HG02970 (cell line): Measurements from ENCODE around the gene ADCY5.

Source experiments
- ATAC-seq: cut with Tn5 transposase; IDR thresholded peaks from one replicate; pipeline ENCODE4 v1.9.1; 2021; ENCODE audit warnings: mild to moderate bottlenecking, moderate library complexity, moderate number of reproducible peaks; ENCODE audit not compliant: unreplicated experiment, low FRiP score

ADCY5 gene

DNA sequence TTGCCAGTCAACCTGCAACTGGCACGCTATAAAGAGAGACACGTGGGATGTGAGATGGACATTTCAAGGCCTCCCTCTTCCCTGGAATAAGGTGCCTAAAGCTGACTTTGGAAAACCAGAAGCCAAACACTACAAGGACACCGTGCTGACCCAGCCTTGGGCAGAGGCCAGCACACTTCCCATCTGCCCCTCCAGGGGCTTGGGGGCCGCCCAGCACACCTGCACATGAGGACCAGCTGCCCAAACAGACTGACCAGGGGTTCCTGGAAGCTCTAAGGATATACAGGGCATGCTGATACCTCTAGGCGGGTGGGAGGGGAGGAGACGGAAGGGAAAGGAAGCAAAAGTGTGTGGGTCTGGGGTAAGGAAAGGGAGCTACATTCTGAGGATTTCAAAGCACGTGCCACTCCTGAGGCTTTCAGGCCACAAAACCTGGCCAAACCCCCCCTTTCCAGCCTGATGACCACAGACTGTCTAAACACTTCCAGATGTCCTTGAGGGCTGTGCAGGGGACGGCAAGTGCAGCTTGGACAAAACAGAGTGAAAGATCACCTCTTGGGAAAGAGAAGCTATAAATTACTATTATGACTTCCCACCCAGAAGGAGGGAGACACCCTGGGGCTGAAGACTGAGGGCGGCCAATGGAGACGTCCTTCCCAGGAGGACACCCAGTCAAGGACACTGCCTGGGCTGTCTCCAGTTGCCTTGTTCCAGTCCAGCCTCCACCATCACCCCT, 57.9 kb downstream of the ADCY5 start:
- ATAC-seq = no peak

DNA sequence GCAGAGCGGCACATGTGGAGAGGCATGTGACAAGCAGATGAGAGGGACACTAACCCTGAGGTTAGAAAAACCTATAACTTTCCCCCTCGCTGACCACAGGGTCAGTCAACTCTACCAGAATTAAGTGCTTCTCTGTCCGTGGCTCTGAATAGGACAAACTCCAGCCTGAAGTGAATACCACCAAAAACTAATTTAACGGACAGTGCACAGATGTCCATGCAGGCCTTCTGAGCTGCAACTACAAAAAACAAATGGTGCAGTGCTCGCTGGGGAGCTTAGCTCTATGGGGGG, 59.3 kb downstream of the ADCY5 start:
- ATAC-seq = no peak

DNA sequence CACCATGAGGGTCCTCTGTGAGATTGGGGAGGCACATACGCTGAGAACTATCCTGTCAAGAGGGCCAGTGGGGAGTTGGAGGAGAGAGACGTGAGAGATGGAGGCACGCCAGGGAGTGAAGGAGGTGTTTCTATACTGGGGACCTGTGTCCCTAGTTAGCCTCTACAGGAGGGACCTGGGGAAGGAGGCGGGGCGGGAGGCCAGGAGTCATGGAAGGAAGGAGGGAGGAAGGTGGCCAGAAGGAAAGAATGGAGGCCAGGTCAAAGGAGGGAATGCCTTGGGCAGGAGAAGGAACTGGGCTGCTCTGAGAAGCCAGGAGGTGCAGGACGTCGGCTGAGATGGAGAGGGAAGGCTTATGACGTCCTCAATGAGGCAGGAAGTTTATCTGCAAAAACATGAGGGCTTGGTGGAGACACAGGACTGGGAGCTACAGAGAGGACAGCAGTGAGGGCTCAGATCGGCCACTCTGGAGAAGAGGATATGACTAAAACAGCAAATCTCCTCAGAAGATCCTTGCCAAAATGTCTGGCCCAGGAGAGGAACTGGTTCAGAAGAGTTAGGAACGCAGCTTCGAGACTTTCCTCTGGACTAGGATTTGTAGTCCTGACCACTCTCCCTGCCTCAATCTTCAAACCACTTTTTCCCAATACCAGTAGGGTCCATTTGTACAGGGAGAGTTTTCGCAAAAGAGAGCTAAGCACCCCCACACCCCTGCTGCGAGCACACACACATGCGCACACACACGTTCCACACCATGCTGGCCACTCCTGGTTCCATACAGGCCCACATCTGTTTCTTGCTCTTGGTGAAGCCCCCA, 59.9 kb downstream of the ADCY5 start:
- no peak for ATAC-seq

DNA sequence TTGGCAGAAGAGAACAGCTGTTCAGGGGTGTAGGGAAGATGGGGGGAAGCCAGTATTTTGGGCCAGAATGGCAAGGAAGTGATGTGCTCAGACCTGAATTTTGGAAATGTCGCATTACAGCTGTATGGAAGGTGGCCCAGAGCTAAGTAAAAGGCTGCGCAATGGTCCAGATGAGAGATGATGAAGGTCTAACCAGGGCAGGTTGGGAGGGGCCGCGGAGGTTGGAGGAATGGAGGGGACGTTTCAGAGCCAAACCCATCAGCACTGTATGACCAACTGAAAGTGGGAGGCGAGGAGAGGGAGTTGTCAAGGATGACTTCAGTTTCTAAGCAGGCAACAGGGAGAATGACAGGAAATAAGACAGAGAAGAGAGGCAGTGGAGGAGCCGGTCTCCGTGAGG, 60.8 kb downstream of the ADCY5 start:
- ATAC-seq = no peak

DNA sequence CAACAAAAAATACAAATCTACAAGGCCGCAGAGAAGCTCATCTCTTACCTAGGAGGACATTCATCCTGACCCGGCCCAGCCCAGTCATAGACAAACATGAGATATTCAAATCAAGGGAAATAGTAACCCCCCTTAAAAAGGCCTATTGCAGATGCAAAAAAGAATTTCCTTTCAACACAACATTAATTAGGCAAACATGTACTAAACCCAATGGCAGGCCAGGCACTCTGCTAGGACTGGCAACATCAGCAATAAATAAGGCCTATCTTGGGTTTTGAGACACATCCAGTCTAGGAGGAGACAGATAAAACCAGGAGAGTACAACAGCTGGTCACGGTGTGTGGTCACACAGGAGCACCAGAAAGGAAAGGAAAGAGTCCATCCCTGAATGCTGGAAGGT, 61.4 kb downstream of the ADCY5 start:
- ATAC-seq = no peak

DNA sequence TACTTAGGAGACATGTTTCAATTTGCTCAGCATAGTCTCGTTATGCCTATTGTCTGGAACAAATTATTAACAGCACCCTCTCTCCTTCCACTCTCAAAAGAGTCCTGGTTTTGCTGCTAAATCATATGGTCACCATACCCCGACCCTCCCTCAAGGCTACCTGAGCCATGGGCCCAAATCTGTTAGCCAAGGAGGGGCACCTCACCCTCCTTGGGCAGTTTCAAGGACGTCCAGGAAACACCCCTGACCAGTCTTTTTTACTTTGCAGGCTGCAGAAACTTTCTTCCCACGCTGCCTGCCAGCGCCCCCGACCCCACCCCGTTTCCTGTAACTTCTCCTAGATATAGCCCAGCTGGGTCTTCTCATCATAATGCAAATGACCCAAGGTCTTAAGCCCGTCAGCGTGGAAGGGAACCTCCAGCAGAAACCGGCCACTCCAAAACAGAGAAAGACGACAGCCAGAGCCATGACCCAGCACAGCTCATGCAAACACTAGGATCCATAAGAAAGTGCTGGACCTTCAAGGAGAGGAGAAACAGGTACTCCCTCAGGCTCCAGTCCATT, 62.3 kb downstream of the ADCY5 start:
- no peak for ATAC-seq

DNA sequence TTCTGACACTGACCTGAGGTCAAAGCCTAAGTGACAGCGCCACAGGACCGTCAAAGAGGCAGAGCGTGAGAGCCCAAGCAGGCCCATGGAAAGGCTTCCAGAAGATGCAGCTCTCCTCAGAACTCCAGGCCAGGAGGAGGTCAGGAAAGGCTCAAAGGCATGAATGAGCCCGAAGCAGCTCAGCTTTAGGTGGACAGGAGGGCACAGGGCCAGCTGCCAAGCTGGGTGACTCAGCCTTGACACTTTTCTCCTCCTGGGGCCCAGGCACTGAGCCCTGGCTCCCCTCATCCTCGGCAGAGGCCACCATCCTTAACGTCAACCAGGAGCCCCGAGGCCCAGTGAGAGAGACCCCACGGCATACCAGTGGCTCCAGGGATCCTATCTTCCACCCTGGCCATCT, 62.9 kb downstream of the ADCY5 start:
- no peak for ATAC-seq

DNA sequence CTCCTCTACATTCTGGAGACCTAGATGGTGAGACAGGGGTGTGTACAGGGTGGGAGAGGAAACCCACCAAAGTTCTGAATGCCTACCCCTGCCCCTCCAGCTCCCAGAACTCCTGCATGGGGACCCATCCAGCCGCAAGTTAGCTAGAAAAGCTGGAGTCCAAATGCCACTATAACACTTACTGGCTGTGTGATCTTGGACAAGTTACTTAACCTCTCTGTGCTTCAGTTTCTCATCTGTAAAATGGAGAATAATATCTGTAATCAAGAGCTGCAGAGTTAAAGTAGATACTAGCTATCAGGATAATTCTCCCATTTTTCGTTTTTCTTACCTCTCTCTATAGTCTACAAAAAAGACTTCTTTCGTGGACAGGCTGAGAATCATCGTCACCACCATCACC, 63.4 kb downstream of the ADCY5 start:
- ATAC-seq = no peak

DNA sequence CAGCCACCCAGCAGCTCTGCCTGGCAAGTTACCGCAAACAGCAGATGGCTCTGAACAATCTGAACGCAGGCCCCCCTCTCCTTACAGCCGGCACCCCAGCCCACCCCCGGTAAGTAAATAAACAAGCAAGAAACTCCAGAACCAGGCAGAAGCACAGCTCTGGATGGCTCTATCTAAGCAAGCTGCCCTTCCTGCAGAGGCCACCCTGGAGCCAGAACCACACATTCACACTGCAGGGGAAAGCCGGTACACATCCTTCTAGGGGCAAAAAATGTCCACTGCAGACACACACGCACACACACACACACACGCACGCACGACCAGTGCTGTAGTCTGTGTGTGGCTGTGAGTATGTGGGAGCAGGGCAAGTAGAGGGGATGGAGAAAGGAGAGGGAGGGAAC, 63.9 kb downstream of the ADCY5 start:
- ATAC-seq = no peak

DNA sequence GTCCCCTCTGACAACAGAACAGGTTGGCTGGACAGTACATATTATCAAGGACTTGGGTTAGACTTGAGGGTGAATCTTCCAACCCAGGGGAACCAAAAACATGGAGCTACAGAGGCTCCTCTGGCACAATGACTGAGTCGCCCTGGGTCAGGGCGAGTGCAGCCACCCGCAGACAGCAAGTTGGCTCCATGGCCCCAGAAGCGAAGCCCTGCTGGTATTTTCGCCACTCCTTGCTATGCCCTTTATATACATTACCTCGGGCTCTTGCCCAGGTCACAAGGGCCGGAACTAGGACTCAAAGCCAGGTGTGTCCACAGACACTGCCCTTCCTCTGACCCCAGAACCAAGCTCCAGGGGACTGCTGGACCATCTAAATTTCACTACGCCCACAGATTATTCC, 64.6 kb downstream of the ADCY5 start:
- ATAC-seq = no peak

DNA sequence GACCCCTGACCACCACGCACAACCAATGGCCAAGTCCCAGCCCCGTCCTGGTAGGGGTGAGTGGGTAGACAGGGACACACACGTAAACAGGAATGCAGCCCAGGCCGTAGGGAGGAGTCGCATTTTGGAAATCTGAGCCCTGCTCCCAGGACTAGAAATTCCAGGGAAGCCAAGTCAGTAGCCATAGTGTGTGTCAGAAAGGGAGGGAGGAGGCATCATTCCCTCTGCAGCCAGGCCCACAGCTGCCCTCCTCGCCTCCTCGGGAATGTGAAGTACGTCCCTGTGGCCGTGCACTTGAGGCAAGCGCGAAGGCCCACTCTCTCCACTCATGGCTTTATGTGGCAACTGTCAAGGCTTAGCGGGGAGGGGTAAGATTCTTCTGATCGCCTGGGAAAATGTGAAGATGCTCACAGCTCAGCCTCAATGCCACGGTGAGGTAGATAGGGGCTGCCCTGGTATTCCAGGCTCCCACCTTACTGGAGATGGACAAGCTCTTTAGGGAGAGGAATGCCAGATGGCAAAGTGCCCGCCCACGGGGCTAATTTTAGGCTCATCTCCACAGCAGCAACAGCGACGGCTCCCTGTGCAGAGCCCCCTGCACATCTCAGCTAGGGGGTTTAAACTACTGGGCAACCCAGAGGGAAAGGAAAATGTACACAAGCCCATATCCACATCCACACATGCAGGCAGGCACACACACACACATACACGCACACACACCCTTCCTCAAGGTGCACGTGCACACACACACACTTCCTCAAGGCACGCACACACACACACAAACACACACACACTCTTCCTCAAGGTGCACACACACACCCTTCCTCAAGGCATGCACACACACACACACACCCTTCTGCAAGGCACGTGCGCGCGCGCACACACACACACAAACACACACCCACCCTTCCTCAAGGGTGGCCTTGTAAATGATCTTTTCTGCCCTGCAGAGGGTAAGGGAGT, 65.5 kb downstream of the ADCY5 start:
- no peak for ATAC-seq

DNA sequence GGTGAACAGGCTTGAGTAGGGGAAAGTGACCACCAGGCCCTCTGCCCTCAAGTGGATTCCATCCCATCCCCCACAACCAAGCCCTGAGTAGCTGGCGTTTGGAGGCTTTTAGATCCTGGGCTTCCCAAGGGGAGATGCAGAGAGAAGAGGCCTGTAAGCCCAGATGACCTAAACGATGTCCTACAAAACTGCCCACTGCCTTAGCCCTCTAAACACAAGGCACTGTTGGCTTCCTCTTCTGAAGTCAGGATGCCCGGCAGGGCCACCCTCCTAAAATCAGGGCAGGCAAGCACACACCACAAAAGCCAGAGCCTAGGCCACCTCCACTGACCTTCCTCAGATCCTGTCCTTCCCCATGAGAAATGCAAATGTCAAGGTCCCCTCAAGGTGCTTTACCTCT, 68.6 kb downstream of the ADCY5 start:
- ATAC-seq = no peak

DNA sequence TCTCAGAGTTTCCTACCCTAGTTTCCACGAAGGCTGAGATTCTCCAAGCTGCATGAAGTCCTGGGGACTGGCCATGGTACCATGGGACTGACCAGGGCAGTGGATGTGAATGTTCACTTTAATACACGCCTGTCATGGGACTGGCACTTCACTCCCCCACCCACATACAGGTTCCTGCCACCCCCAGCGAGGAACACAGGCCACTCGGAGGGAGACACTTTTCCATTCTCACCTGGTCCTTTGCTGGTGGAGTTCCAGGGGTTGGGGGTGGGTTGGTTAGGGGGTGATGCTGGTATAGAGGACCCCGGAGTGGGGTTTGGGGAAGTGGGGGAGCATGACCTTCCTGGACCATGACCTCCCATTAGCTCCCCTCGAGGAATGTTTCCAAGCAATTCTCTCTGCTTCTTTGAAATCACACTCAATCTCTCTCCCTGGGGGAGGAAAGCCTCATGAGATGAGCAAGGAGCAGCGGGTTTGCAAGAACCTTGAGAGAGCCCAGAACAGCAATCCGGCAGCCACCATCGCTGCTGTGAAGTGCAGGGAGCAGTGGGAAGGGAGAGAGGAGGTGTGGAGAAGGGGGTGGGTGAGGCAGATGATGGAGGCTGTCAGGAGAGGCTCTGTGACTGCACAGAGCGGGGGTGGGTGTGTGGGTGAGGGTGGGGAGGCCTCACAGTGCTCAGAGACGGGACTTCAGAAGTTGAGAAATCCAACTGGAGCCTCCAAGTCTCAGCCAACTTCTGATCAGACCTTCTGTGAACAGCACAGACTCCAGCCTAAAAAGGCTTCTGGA, 69.7 kb downstream of the ADCY5 start:
- ATAC-seq = no peak

DNA sequence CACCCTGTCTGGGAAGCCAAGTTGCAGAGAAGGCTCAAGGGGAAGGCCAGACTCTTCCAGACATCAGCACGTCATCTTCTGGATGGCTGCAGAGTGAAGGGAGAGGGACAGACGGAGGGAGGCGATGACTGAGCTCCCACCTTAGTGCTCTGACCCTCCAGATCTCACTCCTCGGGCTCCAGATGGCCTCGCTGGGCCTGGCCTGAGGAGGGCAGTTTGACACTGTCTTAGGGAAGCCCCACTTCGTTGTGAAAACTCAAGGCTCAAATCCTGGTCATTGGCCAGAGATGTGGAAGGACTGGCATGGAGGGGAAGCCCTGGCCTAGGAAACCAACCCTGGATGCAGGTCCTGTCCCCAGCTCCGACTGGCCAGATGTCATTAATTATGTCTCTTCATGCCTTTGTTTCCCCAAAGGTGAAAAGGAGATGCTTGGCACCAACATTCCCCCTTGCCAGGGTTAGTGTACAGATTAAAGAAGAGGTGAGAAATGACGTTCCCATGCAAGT, 70.4 kb downstream of the ADCY5 start:
- ATAC-seq = no peak

DNA sequence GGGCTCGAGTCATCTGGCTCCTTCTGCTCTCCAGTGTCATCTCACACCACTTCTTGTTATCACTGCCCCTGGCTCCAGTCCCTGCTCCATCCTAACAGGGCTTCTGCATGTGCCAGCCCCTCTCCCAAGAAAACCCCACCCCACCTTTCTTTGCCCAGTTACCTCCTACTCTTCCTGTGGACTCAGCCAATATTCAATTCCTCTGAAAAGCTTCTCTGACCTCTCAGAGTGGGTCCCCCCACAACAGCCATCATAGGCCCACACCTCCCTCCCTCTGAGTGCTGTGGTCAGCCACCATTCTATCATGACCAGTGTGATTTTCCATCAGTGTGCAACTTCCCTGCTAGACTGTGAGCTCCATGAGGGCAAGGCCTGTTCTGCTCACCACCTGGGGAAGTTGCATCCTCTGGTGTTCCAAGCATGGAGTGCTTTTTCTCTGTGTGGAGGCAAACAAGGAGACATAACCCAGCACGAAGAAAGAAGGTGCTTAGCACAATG, 71.6 kb downstream of the ADCY5 start:
- ATAC-seq = no peak

DNA sequence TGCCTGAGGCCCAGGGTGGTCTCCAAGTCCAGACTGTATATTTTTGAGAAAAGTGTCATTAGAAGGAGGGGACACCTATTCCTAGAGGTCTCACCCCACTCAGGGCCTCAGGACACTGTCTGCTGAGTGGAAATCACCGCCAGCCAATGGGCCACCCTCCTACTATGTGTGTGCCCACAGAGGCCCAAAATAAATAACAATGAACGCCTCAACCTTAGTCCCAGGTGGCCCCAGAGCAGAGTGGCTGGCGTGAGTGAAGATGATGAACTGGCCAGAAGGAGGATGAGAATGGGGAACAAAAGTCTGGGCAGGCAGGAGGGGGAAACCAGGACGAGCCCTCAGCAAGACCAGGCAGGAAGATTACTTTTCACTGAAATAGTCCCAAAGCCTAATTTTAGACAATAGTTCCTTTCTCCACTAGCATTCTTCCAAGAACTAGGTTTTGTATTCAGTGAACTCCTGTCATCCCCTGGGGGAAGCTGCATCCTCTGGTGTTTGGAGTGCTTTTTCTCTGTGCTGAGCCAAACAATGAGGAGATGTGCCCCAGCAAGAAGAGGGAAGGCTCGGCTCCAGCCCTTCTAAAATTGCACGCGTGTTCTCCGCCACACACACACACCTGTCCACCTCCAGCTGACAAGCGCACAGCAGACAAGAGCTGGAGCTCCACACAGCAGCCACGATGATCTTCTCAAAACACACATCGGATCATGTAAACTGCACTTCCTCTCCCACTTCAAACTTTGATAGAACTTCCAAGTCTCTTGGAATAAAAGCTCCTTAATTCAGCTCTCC, 72.2 kb downstream of the ADCY5 start:
- no peak for ATAC-seq

DNA sequence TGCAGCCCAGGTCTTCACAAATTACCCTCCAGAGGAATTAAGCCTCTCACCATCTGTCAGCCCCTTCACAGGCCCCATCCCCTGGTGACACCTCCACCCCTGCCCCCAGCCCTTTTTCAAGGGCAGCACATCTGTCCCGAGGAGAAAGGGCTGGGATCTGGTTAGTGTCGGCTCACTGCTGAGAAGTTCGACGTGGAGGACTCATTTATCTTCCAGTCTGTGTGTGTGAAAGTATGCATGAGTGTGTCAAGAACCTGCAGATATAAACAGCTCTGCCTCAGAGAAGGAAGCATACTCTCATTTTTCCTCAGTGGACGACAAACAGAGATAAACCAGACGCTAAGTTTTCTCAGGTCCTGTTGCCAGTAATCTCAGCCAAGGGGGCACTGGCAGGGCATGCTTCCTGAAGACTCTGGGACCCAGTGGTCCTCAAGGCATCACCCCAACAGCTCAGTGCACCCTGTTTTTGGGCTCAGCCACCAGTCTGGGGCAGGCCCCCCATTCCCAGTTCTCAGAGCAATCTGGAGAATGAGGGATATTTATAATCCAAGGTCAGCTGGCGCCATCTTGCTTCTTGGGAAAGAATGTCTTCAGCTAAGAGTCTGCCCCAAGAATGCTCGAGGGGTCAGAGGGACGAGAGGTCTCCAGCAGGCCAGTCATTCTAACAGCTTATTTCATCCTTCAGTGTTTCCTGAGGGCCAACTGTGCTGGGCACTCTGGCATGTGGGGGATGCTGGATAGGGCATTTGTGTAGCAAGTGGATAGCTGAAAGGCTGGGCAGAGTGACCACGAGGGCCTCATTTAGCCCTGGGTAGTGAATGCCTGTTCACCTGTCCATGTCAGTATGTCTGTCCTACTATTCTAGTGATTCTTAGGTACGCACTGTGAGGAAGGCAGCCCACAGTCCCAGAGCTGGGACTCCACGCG, 73.6 kb downstream of the ADCY5 start:
- ATAC-seq = no peak

DNA sequence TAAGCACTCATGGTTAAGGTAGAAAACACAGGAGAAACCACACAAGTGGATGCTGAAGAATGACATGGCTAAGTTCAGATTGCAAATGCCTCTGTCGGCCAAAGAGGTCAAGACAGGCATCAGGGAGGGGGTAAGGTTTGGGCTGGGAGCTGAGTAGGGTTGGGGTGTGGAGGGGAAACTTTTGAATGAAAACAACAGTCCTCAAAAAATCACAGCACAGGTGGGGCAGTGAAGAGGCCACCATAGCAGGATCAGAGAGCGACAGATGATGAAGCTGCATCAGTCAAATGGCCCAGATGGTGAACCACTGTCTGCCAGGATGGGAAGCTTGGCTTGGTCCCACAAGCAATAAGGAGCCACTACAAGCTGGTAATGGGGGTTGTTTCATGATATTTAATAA, 74.9 kb downstream of the ADCY5 start:
- ATAC-seq = no peak
